HG03439 (cell line): Measurements from ENCODE around the gene YTHDF2.
A peak's percentile ranks its signal among the peaks of the same experiment; 100 is the strongest.
"Not testable (repeated sequence)": the region's sequence is repeated elsewhere in the genome, so short reads cannot be mapped to it uniquely, and the experiment has no call there.

ENCODE experiments used
- ATAC-seq: cut with Tn5 transposase; IDR thresholded peaks from one replicate; pipeline ENCODE4 v1.9.1; 2021; ENCODE audit warnings: mild to moderate bottlenecking, moderate library complexity; ENCODE audit not compliant: unreplicated experiment

Gene YTHDF2

DNA sequence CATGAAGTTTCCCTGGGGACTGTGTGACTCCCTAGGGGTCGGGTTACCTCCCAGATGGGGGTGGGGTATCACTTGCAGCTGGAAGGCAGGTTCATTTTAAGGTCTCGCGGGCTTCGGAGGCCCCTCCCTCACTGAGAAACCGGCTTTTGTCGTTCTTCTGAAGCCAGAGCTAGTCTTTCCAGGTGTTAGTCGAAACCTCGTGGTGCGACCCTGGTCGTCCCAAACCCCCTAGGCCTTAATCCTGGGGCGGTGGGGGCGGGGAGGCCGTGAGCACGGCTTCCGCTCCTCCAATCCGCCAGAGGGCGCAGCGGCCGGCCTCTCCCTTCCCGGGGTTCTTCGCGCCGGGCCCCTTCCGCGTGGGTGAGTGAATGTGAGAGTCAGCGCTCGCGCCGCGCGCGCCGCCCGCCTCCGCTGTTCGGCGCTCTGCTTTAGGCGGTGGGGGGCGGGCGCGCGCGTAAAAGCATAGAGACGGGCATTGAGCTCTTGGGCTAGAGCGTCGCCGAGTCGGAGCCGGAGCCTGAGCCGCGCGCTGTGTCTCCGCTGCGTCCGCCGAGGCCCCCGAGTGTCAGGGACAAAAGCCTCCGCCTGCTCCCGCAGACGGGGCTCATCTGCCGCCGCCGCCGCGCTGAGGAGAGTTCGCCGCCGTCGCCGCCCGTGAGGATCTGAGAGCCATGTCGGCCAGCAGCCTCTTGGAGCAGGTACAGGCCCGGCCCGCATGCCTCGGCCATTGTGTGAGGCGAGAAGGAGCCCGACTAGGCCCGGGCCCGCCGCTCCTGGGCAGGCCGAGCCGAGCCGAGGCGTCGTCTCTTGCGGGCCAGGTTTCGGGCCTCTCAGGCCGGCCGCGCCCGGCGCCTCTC, at the start of gene YTHDF2:
Gene YTHDF2, plus strand, starts transcription at position 491 of the 857 bp plus-strand sequence. Its CDS starts 181 bp downstream, at position 672.
- peak; percentile 75 for ATAC-seq

DNA sequence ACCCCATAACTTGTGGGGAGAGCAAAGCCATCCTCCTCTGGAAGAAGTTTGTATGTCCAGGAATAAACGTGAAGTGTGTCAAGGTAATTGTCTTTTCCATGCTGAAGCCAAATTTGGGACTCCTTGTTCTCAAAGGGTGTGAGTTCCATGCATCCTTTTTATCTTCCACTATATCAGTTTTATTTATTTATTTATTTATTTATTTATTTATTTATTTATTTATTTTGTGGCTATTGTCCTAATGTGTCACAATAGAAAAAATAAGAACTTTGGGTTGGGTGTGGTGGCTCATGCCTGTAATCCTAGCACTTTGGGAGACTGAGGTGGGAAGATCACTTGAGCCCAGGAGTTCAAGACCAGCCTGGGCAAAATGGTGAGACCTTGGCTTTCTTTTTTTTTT, 45.1 kb upstream of the YTHDF2 start:
- ATAC-seq = not testable (repeated sequence)

DNA sequence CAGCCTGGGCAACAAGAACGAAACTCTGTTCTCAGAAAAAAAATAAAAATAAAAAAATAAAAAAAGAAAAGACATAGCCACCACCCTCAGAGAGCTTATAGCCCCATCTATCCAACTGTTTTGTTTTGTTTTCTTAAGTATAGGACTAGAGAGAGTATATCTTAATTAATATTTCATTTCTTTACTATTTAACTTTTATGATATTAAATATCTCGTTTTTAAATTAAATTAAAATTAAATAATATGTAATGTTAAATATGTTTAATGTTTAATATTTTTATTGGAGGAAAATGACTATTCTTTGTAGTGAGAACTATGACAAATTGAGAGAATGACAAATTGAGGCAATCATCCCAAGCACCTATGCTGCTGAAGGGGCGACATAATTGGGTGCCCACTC, 33.1 kb upstream of the YTHDF2 start:
- no peak for ATAC-seq

- no peak for ATAC-seq
These were observed 20.4 kb upstream of the YTHDF2 start for GRCh38 chr1:28716336-28716735.

- no peak for ATAC-seq
These were observed 18.6 kb upstream of the YTHDF2 start for GRCh38 chr1:28718166-28718565.

- no peak for ATAC-seq
These were observed 18.0 kb upstream of the YTHDF2 start for GRCh38 chr1:28718586-28719331.

DNA sequence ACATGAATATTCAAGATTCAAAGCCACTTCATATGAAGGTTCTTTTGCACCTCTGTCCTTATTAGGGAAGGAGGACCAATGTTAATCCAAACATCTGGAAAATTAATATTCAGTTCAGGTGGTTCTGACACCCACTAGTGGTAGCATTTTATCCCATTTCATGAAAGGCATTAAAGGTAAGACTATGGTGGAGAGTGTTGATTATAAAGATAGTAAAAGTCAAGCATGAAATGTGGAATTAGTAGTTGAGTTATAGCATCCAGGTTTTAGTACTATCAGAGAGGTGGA, 17.5 kb upstream of the YTHDF2 start:
- ATAC-seq = no peak

DNA sequence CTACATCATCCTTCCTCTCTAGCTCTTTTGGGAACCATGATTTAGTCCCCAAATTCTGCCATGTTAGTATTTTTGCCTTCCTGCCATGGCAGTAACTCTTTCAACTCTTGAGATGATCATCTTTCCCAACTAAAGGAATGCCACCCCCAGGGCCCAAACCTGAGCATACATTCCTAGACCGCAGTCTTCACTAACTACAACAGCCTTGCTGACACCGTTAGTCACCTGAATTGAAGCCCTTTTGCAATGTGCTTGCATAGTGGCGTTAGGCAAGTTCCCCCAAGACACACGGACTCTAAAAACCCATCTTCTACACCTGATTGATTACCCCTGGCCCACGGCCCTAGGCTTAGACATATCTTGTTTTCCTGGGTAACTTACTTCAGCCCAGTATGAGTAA, 16.4 kb upstream of the YTHDF2 start:
- ATAC-seq = no peak

- not testable (repeated sequence) for ATAC-seq
These were observed 14.8 kb upstream of the YTHDF2 start for GRCh38 chr1:28721927-28722326.

GRCh38 chr1:28725365-28725764, 11.4 kb upstream of the YTHDF2 start:
- ATAC-seq = not testable (repeated sequence)

DNA sequence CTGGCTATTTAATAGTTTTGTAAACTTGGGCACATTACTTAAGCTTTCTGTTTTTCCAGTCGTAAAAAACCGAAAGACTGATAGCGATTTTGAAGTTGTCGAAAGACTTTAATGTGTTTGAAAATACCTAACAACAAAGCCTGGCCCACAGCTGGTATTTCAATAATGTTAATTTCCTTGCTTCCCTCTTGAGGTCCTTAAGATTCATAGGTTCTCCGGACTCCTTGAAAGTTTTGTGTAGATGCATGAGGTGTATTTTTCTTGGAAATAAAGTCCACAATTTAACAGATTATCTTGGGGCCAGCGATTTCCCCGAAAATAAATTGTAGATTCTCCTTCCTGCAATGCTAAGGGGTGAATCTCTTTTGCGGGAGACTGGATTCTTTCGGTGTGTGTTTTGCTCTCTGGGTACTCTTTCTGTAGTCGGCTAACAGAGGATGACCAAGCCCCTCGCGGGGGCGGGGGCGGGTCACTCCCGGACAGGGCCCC, 735 bp upstream of the YTHDF2 start:
- no peak for ATAC-seq

GRCh38 chr1:28737307-28738132, 780 bp downstream of the YTHDF2 start:
- peak; percentile 21 for ATAC-seq

- no peak for ATAC-seq
These were observed 3.4 kb downstream of the YTHDF2 start for GRCh38 chr1:28740118-28740517.

- no peak for ATAC-seq
These were observed 7.4 kb downstream of the YTHDF2 start for GRCh38 chr1:28744184-28744583.

- no peak for ATAC-seq
These were observed 9.0 kb downstream of the YTHDF2 start for GRCh38 chr1:28745653-28746173.

GRCh38 chr1:28750330-28750729, 13.6 kb downstream of the YTHDF2 start:
- no peak for ATAC-seq

DNA sequence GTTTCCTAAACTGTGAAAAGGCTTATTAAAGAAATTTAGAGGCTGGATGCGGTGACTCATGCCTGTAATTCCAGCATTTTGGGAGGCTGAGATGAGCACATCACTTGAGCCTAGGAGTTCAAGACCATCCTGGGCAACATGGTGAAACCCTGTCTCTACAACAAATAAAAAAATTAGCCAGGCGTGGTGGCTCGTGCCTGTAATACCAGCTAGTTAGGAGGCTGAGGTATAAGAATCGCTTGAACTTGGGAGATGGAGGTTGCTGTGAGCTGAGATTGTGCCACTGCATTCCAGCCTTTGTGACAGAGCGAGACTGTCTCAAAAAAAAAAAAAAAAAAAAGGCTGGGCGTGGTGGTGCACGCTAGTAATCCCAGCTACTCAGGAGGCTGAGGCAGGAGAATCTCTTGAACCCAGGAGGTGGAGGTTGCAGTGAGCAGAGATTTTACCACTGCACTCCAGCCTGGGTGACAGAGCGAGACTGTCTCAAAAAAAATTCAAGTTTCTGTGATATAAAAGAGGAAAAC, 14.1 kb downstream of the YTHDF2 start:
- ATAC-seq = not testable (repeated sequence)

GRCh38 chr1:28751315-28752060, 14.7 kb downstream of the YTHDF2 start:
- ATAC-seq = no peak

GRCh38 chr1:28755701-28756100, 19.0 kb downstream of the YTHDF2 start:
- ATAC-seq = no peak

DNA sequence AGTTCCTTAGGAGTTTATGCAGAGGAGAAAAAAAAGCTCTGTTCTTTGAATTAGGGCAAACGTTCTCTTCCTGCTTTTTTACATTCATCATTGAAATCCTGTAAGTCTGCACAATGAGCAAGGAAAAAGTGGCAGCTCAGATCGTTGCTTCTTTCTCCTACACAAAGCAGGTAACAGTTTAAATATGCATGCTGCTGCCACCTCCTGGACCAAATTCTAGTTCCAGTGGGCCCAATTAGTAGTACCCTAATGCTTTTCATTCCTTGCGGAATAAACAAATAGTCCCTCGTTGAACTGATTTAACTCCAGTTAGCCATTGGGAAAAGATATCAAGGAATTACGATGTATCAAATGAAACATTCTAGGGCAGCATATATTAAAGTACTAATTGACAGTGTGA, 20.1 kb downstream of the YTHDF2 start:
- ATAC-seq = no peak
